Stomach (tissue), 4 donors: ENCODE data around the gene CASP2.

ENCODE experiments used
- CTCF ChIP-seq, 7 experiments: fragments of 450-650 bp in 4 of 7; fragments of 200-600 bp in 3 of 7; sonication (generic) in 3 of 7; IDR thresholded peaks; one replicate each; pipeline ENCODE4 v1.5.1; 2016 to 2019; ENCODE audit warnings: antibody characterized with exemption in 7 of 7, control low read depth in 2 of 7, mild to moderate bottlenecking in 1 of 7
- EP300 ChIP-seq: sonication (generic); formaldehyde crosslinking; IDR thresholded peaks from one replicate; pipeline ENCODE4 v1.6.1; 2017; ENCODE audit warnings: antibody characterized with exemption
- POLR2A ChIP-seq, 4 donors: fragments of 450-650 bp; IDR thresholded peaks; one replicate each; pipeline ENCODE4 v1.6.1; 2016; ENCODE audit warnings: antibody characterized with exemption in 4 of 4, control low read depth in 2 of 4, mild to moderate bottlenecking in 1 of 4, moderate library complexity in 1 of 4
- POLR2AphosphoS5 ChIP-seq, 3 donors: sonication (generic); formaldehyde crosslinking; IDR thresholded peaks; one replicate each; pipeline ENCODE4 v1.6.1; 2016; ENCODE audit warnings: antibody characterized with exemption in 3 of 3

- TF ChIP-seq CTCF (IDR thresholded peaks at IDR 0.05) (no peak), POLR2A (IDR thresholded peaks at IDR 0.05) (no peak), POLR2AphosphoS5 (IDR thresholded peaks at IDR 0.05) (no peak), EP300 (no peak)
Observed at GRCh38 chr7:143343596-143343995, 55.4 kb downstream of the CASP2 start.
